NT2/D1 (cell line): ENCODE results near the gene CACNA2D3.

Experiments used
- DNase-seq: peaks from one replicate; pipeline ENCODE4 v3.0.0-alpha.2; 2011; ENCODE audit warnings: low read depth, low spot score
- H3K27me3 ChIP-seq: 2 replicates; pipeline ENCODE4 v1.6.0; 2011; ENCODE audit warnings: mild to moderate bottlenecking; ENCODE audit not compliant: insufficient read length, insufficient read depth
- H3K36me3 ChIP-seq: 2 replicates; pipeline ENCODE4 v1.6.1; 2011; ENCODE audit warnings: mild to moderate bottlenecking, low read length, mixed read lengths; ENCODE audit not compliant: insufficient read depth, insufficient read length
- H3K4me1 ChIP-seq: 2 replicates; pipeline ENCODE4 v1.5.1; 2011; ENCODE audit not compliant: insufficient read depth, insufficient read length
- H3K4me3 ChIP-seq: 2 replicates; pipeline ENCODE4 v1.5.1; 2011; ENCODE audit warnings: low read depth; ENCODE audit not compliant: insufficient read length
- H3K9ac ChIP-seq: 2 replicates; pipeline ENCODE4 v1.6.0; 2011; ENCODE audit warnings: low read depth; ENCODE audit not compliant: insufficient read length
- H3K9me3 ChIP-seq: 2 replicates; pipeline ENCODE4 v1.5.1; 2011; ENCODE audit warnings: mild to moderate bottlenecking, low read length; ENCODE audit not compliant: insufficient read depth
- SUZ12 ChIP-seq: IDR thresholded peaks from 2 replicates; pipeline ENCODE4 v1.6.1; 2011; ENCODE audit not compliant: insufficient read length, insufficient read depth; ENCODE audit errors: extremely low read depth
- YY1 ChIP-seq: IDR thresholded peaks from 2 replicates; pipeline ENCODE4 v1.6.1; 2011; ENCODE audit not compliant: insufficient read length, insufficient read depth
- ZNF274 ChIP-seq: IDR thresholded peaks from 2 replicates; pipeline ENCODE4 v1.6.1; 2011; ENCODE audit warnings: mild to moderate bottlenecking, low read depth, low read length

Gene CACNA2D3

DNA sequence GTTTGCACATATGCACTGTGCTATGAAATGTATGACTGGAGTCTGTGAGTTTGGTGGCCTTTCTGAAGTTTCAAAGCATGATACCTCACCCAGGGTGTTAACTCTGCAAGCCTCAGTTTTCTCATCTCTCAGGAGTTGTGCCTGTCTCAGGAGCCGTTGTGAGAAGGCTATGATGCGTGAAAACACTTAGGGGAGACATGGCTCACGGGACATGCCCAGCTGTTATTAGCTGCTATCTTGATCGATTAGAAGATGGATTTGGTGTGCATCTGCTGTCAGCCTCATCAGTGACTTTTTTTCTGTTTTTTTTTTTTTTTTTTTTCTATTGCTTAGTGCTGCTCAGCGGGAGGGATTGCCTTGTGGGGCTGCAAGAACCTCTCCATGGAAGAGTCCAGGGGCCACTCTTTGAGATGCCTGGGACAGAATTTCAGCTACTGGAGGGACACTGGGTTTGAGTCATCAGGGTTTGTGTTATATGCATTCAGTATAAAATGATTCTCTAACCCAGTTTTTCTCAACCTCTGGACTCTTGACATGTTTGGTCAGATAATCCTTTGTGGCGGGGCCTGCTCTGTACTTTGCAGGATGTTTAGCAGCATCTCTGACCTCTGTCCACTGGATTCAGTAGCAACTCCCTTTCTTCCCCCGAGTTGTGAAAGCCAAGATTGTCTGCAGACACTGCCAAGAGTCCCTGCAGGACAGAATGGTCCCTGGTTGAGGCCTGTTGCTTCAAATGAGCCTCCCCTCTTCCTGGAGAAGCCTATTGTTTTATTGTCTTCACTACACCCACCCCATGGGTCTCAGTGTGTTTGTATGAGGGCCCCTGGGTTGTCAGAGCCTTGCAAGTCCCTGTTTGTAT is 181.4 kb downstream of the CACNA2D3 start:
- no peak for DNase-seq
- no peak for TF ChIP-seq ZNF274
- no peak for TF ChIP-seq SUZ12
- TF ChIP-seq YY1, result no peak
- H3K36me3 ChIP-seq, result no peaks in the 10 kb centered on the region
- H3K27me3 ChIP-seq, result no peaks in the 10 kb centered on the region
- no peak overlapping the region for H3K4me3 ChIP-seq
- no peaks in the 10 kb centered on the region for H3K4me1 ChIP-seq
- H3K9ac ChIP-seq, result no peak overlapping the region
- no peaks in the 10 kb centered on the region for H3K9me3 ChIP-seq

DNA sequence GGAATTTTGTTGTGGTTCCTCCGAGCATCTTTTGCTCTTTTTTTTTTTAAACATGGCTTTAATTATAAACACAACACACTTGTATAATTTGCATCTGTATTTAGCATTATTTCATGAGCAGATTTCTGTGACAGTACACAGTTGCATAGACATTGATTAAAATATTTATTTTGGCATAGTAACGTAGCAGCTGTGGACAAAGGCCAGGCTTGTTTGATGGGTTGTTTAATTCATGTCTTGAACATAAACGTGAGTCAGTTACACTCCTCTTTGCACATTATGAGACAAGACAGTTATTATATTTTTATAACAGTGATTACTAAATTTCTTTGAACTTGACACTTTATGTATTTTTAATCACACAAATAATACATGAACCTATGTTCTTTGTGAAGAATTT is 182.5 kb downstream of the CACNA2D3 start:
- no peak for DNase-seq
- H3K9ac ChIP-seq, result no peak overlapping the region
- H3K36me3 ChIP-seq, result no peaks in the 10 kb centered on the region
- no peak overlapping the region for H3K4me3 ChIP-seq
- no peaks in the 10 kb centered on the region for H3K27me3 ChIP-seq
- no peaks in the 10 kb centered on the region for H3K9me3 ChIP-seq
- TF ChIP-seq ZNF274 (no peak), YY1 (no peak), SUZ12 (no peak)
- no peaks in the 10 kb centered on the region for H3K4me1 ChIP-seq

DNA sequence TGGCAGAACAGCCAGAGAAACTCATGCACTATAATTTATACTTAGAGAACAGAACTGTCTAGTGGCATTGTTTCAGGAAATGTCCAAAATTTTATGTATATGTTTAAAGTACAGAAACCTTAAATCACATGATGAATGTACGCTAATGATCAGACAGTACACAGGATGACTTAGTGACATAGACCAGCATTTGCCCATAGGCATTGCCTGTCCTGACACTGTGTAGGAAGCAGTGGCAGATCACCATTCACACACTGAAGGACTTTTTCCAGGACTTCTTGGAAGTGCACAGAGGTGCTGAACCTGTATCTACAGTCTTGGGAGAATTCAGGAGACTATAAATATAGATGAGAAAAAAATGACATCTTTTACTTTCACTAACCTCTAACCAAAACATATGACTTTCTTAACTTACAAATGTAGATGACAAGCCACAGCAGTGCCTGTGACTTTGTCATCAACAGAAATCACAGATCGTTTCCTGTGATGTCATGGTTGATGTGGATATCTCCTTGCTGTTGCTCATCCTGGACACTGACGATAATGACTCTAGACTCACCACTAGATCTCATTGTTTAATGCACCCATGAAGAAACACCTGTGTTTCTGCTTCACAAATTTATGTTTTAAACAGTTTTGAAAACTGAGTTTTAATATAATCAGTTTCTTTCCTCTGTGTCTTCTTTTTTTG is 183.2 kb downstream of the CACNA2D3 start:
- no peak overlapping the region for H3K4me3 ChIP-seq
- no peak for TF ChIP-seq ZNF274
- no peak for TF ChIP-seq YY1
- TF ChIP-seq SUZ12, result no peak
- no peak overlapping the region for H3K9ac ChIP-seq
- no peaks in the 10 kb centered on the region for H3K36me3 ChIP-seq
- H3K4me1 ChIP-seq, result no peaks in the 10 kb centered on the region
- no peaks in the 10 kb centered on the region for H3K27me3 ChIP-seq
- no peak for DNase-seq
- no peaks in the 10 kb centered on the region for H3K9me3 ChIP-seq

DNA sequence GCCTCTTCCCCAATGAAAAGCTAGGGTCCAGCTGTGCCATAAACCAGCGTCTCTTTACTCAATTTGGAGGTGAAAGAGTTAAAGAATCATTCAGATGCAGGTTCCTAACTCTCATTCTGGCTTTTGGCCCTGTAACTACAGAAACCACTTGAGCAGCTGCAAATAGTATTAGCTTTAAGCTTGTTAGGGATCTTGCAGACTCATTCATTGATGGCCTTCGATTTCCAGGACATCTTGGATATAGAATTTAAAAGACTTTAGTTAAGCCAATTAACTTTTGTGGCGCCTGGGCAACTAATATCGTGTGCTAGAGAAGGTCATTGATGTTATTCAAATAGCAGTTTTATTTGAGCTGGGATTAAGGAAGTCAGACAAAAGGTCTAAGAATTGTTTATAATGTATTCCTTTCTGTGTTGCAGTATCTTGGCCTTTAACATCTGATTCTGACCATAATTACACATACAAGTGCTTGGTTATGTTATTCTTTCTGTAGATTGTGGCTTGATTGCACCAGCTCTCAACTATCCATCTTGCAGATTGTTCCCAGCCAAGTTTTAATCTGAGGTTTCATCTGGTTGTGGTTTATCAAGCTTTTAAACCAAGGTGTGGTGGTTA is 185.3 kb downstream of the CACNA2D3 start:
- no peaks in the 10 kb centered on the region for H3K4me1 ChIP-seq
- no peaks in the 10 kb centered on the region for H3K9me3 ChIP-seq
- DNase-seq, result no peak
- H3K27me3 ChIP-seq, result no peaks in the 10 kb centered on the region
- H3K36me3 ChIP-seq, result no peaks in the 10 kb centered on the region
- H3K4me3 ChIP-seq, result no peak overlapping the region
- no peak for TF ChIP-seq YY1
- no peak for TF ChIP-seq ZNF274
- no peak overlapping the region for H3K9ac ChIP-seq

DNA sequence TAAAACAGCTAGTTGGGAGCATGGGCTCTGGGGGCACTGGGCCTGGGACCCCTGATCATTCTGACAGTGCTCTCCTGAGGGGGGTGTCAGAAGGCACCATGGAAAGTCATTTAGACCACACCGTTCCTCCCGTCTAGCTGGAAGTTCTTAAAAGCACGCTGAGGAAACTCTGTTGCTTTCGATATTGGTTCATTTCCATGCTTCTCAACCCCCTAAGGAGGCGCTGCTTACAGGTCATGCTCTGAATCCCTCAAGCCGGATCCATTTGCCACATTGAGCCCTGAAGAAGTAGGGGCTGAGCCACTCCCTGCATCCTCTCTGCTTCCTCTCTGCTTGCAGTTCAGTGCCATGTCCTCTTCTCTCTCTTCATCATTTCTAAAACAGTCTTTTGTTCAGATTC is 187.2 kb downstream of the CACNA2D3 start:
- no peaks in the 10 kb centered on the region for H3K4me1 ChIP-seq
- peaks cover 2% of the 10 kb centered on the region; the same call in 1 of the 2 replicates for H3K9me3 ChIP-seq
- TF ChIP-seq YY1, result no peak
- no peak for TF ChIP-seq ZNF274
- no peak for TF ChIP-seq SUZ12
- no peak for DNase-seq
- no peaks in the 10 kb centered on the region for H3K27me3 ChIP-seq
- no peak overlapping the region for H3K4me3 ChIP-seq
- no peak overlapping the region for H3K9ac ChIP-seq
- H3K36me3 ChIP-seq, result no peaks in the 10 kb centered on the region

DNA sequence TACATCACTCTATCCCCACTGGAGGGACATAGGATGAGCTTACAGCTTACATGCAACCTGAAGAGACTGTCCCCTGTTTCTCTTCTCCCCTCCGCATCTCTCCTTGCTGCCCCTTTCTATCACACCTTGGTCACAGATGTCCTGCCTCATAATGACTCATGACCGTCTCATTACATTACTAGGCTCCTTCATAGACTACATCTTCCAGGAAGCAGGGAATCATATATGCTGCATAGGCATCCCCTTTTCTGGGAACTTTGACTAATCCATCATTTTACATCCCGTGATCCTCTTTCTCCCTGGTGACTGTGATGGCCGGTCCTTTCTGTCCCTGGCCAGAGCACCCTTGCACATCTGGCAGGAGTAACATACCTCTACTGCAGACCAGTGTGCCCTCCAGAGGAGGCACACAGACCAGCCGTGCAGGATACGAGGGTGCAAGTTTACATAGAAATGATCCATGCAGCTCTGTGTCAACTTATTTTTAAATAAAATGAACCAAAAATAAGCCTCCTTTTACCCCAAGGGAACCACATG is 188.9 kb downstream of the CACNA2D3 start:
- Histone ChIP-seq H3K27me3 (no peaks in the 10 kb centered on the region), H3K9me3 (peaks cover 6% of the 10 kb centered on the region; the same call in 1 of the 2 replicates), H3K9ac (no peak overlapping the region), H3K4me1 (no peaks in the 10 kb centered on the region), H3K36me3 (no peaks in the 10 kb centered on the region), H3K4me3 (no peak overlapping the region)
- TF ChIP-seq YY1, result no peak
- TF ChIP-seq ZNF274, result no peak
- TF ChIP-seq SUZ12, result no peak
- DNase-seq, result no peak
